ENCODE results near the gene NUDT9.
"Not testable (repeated sequence)": the region's sequence is repeated elsewhere in the genome, so short reads cannot be mapped to it uniquely, and the experiment has no call there.

Gene NUDT9

GRCh38 chr4:87465739-87466366, 43.5 kb downstream of the NUDT9 start:
- DNase-seq = peak; percentile 63

- DNase-seq = no peak
These were observed 47.0 kb downstream of the NUDT9 start for GRCh38 chr4:87469390-87469789.

GRCh38 chr4:87476934-87477333, 54.6 kb downstream of the NUDT9 start:
- DNase-seq = no peak

GRCh38 chr4:87478732-87479250, 56.4 kb downstream of the NUDT9 start:
- DNase-seq = no peak

- DNase-seq = no peak
These were observed 59.0 kb downstream of the NUDT9 start for GRCh38 chr4:87481377-87481776.

GRCh38 chr4:87483247-87483646, 60.9 kb downstream of the NUDT9 start:
- not testable (repeated sequence) for DNase-seq

- DNase-seq = not testable (repeated sequence)
These were observed 66.3 kb downstream of the NUDT9 start for GRCh38 chr4:87488666-87489065.

GRCh38 chr4:87489678-87490077, 67.3 kb downstream of the NUDT9 start:
- no peak for DNase-seq

- DNase-seq = no peak
These were observed 68.4 kb downstream of the NUDT9 start for GRCh38 chr4:87490664-87491369.

GRCh38 chr4:87491436-87491835, 69.1 kb downstream of the NUDT9 start:
- no peak for DNase-seq

GRCh38 chr4:87491851-87492250, 69.5 kb downstream of the NUDT9 start:
- not testable (repeated sequence) for DNase-seq

- DNase-seq = no peak
These were observed 70.7 kb downstream of the NUDT9 start for GRCh38 chr4:87493115-87493514.

GRCh38 chr4:87497159-87497558, 74.8 kb downstream of the NUDT9 start:
- DNase-seq = no peak

- DNase-seq = no peak
These were observed 75.2 kb downstream of the NUDT9 start for GRCh38 chr4:87497578-87497977.

GRCh38 chr4:87498446-87498900, 76.1 kb downstream of the NUDT9 start:
- no peak for DNase-seq

GRCh38 chr4:87499403-87500091, 77.2 kb downstream of the NUDT9 start:
- no peak for DNase-seq

- no peak for DNase-seq
These were observed 77.7 kb downstream of the NUDT9 start for GRCh38 chr4:87500092-87500462.

- no peak for DNase-seq
These were observed 80.3 kb downstream of the NUDT9 start for GRCh38 chr4:87502580-87503238.

- no peak for DNase-seq
These were observed 83.5 kb downstream of the NUDT9 start for GRCh38 chr4:87505862-87506261.

GRCh38 chr4:87506974-87507701, 84.8 kb downstream of the NUDT9 start:
- no peak for DNase-seq

All from eye (tissue), 1 donor.